ENCODE measurements around the gene INO80E.
"Not testable (repeated sequence)": the region's sequence is repeated elsewhere in the genome, so short reads cannot be mapped to it uniquely, and the experiment has no call there.

INO80E gene

GRCh38 chr16:30010844-30011713, 15.0 kb downstream of the INO80E start, which contains the start of gene DOC2A:
Gene DOC2A (minus strand): TSS chr16:30011027. CDS start chr16:30010222, 805 bp downstream.
- no peak for FAIRE-seq

- no peak for FAIRE-seq
Observed at GRCh38 chr16:30011714-30012504, 15.9 kb downstream of the INO80E start.

GRCh38 chr16:30012598-30012997, 16.6 kb downstream of the INO80E start:
- not testable (repeated sequence) for FAIRE-seq

GRCh38 chr16:30015450-30015849, 19.4 kb downstream of the INO80E start:
- not testable (repeated sequence) for FAIRE-seq

GRCh38 chr16:30016555-30017276, 20.7 kb downstream of the INO80E start:
- FAIRE-seq = no peak

- FAIRE-seq = no peak
Observed at GRCh38 chr16:30017277-30017656, 21.2 kb downstream of the INO80E start.

GRCh38 chr16:30017937-30018336, 21.9 kb downstream of the INO80E start:
- not testable (repeated sequence) for FAIRE-seq

GRCh38 chr16:30018731-30019158, 22.7 kb downstream of the INO80E start:
- no peak for FAIRE-seq

GRCh38 chr16:30022887-30023286, 26.8 kb downstream of the INO80E start, which contains the start of gene C16orf92:
Gene C16orf92 (plus strand): TSS chr16:30023198. CDS start chr16:30023341, 143 bp downstream.
- FAIRE-seq = no peak

GRCh38 chr16:30023586-30023985, 27.5 kb downstream of the INO80E start:
- no peak for FAIRE-seq

GRCh38 chr16:30024451-30024850, 28.4 kb downstream of the INO80E start:
- FAIRE-seq = no peak

- no peak for FAIRE-seq
Observed at GRCh38 chr16:30025156-30025555, 29.1 kb downstream of the INO80E start.

- no peak for FAIRE-seq
Observed at GRCh38 chr16:30025574-30025973, 29.5 kb downstream of the INO80E start.

- no peak for FAIRE-seq
Observed at GRCh38 chr16:30026449-30026848, 30.4 kb downstream of the INO80E start.

- no peak for FAIRE-seq
Observed at GRCh38 chr16:30027588-30028437, 31.8 kb downstream of the INO80E start.

- FAIRE-seq = no peak
Observed at GRCh38 chr16:30028438-30029076, 32.5 kb downstream of the INO80E start.

GRCh38 chr16:30030011-30030685, 34.1 kb downstream of the INO80E start:
- FAIRE-seq = no peak

- FAIRE-seq = no peak
Observed at GRCh38 chr16:30030841-30031413, 34.9 kb downstream of the INO80E start, which contains the start of gene TLCD3B. Gene TLCD3B (minus strand): TSS chr16:30031271. CDS start chr16:30030527, 744 bp downstream.

GRCh38 chr16:30031477-30031918, 35.5 kb downstream of the INO80E start:
- no peak for FAIRE-seq

Measured in G401.6 (cell line).